Prostate gland (tissue), 2 donors: ENCODE results near the gene GBP7. TPM values are rescaled to one million over a fixed set of nuclear protein-coding genes. Genes with fewer than 3 reads are reported as not detected.
"Not testable (repeated sequence)": the region's sequence is repeated elsewhere in the genome, so short reads cannot be mapped to it uniquely, and the experiment has no call there.

Source experiments
- DNase-seq: peaks from one replicate; pipeline ENCODE4 v3.0.0-alpha.2; 2019; ENCODE audit warnings: low spot score
- H3K27ac ChIP-seq, 2 donors: fragments of 200-600 bp; sonication (generic); 2 replicates each; pipeline ENCODE4 v1.5.1; 2017 to 2019
- H3K27me3 ChIP-seq: fragments of 200-600 bp; sonication (generic); replicated peaks from 2 replicates; pipeline ENCODE4 v1.5.1; 2019; ENCODE audit not compliant: insufficient read depth
- H3K36me3 ChIP-seq, 2 donors: fragments of 200-600 bp; sonication (generic); 1 replicate in 1 of 2; 2 replicates in 1 of 2; pipeline versions ENCODE4 v1.5.1 to v1.8.1; 2017 to 2019
- H3K4me1 ChIP-seq: fragments of 200-600 bp; sonication (generic); replicated peaks from 2 replicates; pipeline ENCODE4 v1.5.1; 2019
- H3K4me3 ChIP-seq, 2 donors: fragments of 200-600 bp; sonication (generic); 2 replicates each; pipeline ENCODE4 v1.5.1; 2017 to 2019
- H3K9me3 ChIP-seq: fragments of 200-600 bp; sonication (generic); 2 replicates; pipeline ENCODE4 v1.5.1; 2017
- CTCF ChIP-seq, 4 experiments: fragments of 200-600 bp in 2 of 4; fragments of 450-650 bp in 2 of 4; sonication (generic) in 2 of 4; IDR thresholded peaks; 1 replicate in 3 of 4; 2 replicates in 1 of 4; pipeline ENCODE4 v1.5.1; 2016 to 2019; ENCODE audit warnings: antibody characterized with exemption in 4 of 4, mild to moderate bottlenecking in 2 of 4, moderate library complexity in 2 of 4
- POLR2A ChIP-seq: fragments of 450-650 bp; IDR thresholded peaks from one replicate; pipeline ENCODE4 v1.6.1; 2016; ENCODE audit warnings: antibody characterized with exemption, mild to moderate bottlenecking
- POLR2AphosphoS5 ChIP-seq: sonication (generic); formaldehyde crosslinking; IDR thresholded peaks from one replicate; pipeline ENCODE4 v1.6.1; 2017; ENCODE audit warnings: antibody characterized with exemption
- WGBS: methylation state at CpG from one replicate; pipeline ENCODE4 v1.1.5; 2018; 5-methylcytosine and 5-hydroxymethylcytosine counted together
- intact Hi-C: fragments of 100-400 bp; cut with DNase I; formaldehyde crosslinking; loops from one replicate; pipeline ENCODE4 v1.14.2; 2022
- total RNA-seq, 2 donors: library from RNA; depleted of rRNA; stranded (reverse); fragments of >200 nt; gene quantifications; one replicate each; pipeline ENCODE4 v1.1.0, GENCODE V29; 2016

The GBP7 gene
- total RNA-seq, 2 donors from 2014 or later, result not detected

GRCh38 chr1:89143484-89143883 is 32.3 kb downstream of the GBP7 start:
- 84% methylated on average over 2 of the region's 2 CpGs for WGBS
- no peaks in the 10 kb centered on the region for H3K27me3 ChIP-seq
- no peaks in the 10 kb centered on the region for H3K4me1 ChIP-seq
- no peaks in the 10 kb centered on the region for H3K36me3 ChIP-seq
- H3K9me3 ChIP-seq, result no peaks in the 10 kb centered on the region
- no peak overlapping the region for H3K4me3 ChIP-seq
- no peak for DNase-seq
- TF ChIP-seq CTCF (IDR thresholded peaks at IDR 0.05) (no peak), POLR2AphosphoS5 (no peak), POLR2A (no peak)
- intact Hi-C loops, result no loop called here
- H3K27ac ChIP-seq, result no peak overlapping the region

GRCh38 chr1:89142160-89142559 is 33.6 kb downstream of the GBP7 start:
- WGBS, result 96% methylated on average over 4 of the region's 4 CpGs
- no peak for DNase-seq
- Histone ChIP-seq H3K27ac (no peak overlapping the region), H3K9me3 (no peaks in the 10 kb centered on the region), H3K27me3 (no peaks in the 10 kb centered on the region), H3K4me3 (no peak overlapping the region), H3K36me3 (no peaks in the 10 kb centered on the region), H3K4me1 (no peaks in the 10 kb centered on the region)
- TF ChIP-seq POLR2AphosphoS5 (no peak), POLR2A (no peak), CTCF (IDR thresholded peaks at IDR 0.05) (no peak)
- intact Hi-C loops, result no loop called here

GRCh38 chr1:89133747-89134146 is 42.1 kb downstream of the GBP7 start:
- intact Hi-C loops, result no loop called here
- H3K27me3 ChIP-seq, result no peaks in the 10 kb centered on the region
- DNase-seq, result no peak
- H3K4me3 ChIP-seq, result no peak overlapping the region
- H3K4me1 ChIP-seq, result no peaks in the 10 kb centered on the region
- H3K27ac ChIP-seq, result no peak overlapping the region
- WGBS, result 100% methylated on average over 1 of the region's 1 CpG
- TF ChIP-seq POLR2A (no peak), CTCF (IDR thresholded peaks at IDR 0.05) (no peak), POLR2AphosphoS5 (no peak)
- no peaks in the 10 kb centered on the region for H3K9me3 ChIP-seq
- no peaks in the 10 kb centered on the region for H3K36me3 ChIP-seq

- TF ChIP-seq CTCF (IDR thresholded peaks at IDR 0.05) (no peak), POLR2A (no peak), POLR2AphosphoS5 (no peak)
- Histone ChIP-seq H3K4me1 (no peaks in the 10 kb centered on the region), H3K9me3 (no peaks in the 10 kb centered on the region), H3K36me3 (no peaks in the 10 kb centered on the region), H3K27ac (no peak overlapping the region), H3K27me3 (no peaks in the 10 kb centered on the region), H3K4me3 (no peak overlapping the region)
- no peak for DNase-seq
- 47% methylated on average over 1 of the region's 1 CpG for WGBS
- intact Hi-C loops, result no loop called here
Measured at GRCh38 chr1:89130716-89131115, 45.1 kb downstream of the GBP7 start.

GRCh38 chr1:89129911-89130310 is 45.9 kb downstream of the GBP7 start:
- Histone ChIP-seq H3K27me3 (no peaks in the 10 kb centered on the region), H3K9me3 (no peaks in the 10 kb centered on the region), H3K27ac (peak overlapping the region in 1 of 2 donors; percentile 67), H3K4me3 (no peak overlapping the region), H3K36me3 (no peaks in the 10 kb centered on the region), H3K4me1 (no peaks in the 10 kb centered on the region)
- TF ChIP-seq POLR2A, result no peak
- TF ChIP-seq CTCF (IDR thresholded peaks at IDR 0.05), result no peak
- no peak for TF ChIP-seq POLR2AphosphoS5
- 66% methylated on average over 4 of the region's 4 CpGs for WGBS
- intact Hi-C loops, result no loop called here
- DNase-seq, result no peak

- WGBS, result 98% methylated on average over 20 of the region's 31 CpGs
- H3K27me3 ChIP-seq, H3K36me3 ChIP-seq, H3K4me1 ChIP-seq, intact Hi-C loops, H3K4me3 ChIP-seq, H3K9me3 ChIP-seq, DNase-seq: not testable (repeated sequence)
- peak overlapping the region; percentile 67 to 69 for H3K27ac ChIP-seq
Measured at GRCh38 chr1:89128003-89128458, 47.8 kb downstream of the GBP7 start.

GRCh38 chr1:89126602-89127565 is 48.9 kb downstream of the GBP7 start:
- H3K9me3 ChIP-seq, H3K4me1 ChIP-seq, DNase-seq, intact Hi-C loops, H3K27me3 ChIP-seq, H3K4me3 ChIP-seq, H3K36me3 ChIP-seq: not testable (repeated sequence)
- WGBS, result 68% methylated on average over 23 of the region's 23 CpGs
- peak overlapping the region; percentile 78 to 83 for H3K27ac ChIP-seq
